IPS-NIHi11 (cell line): Measurements from ENCODE around the gene NEIL1.
"Not testable (repeated sequence)": the region's sequence is repeated elsewhere in the genome, so short reads cannot be mapped to it uniquely, and the experiment has no call there.

Experiments used
- DNase-seq: peaks from one replicate; pipeline ENCODE4 v3.0.0; 2012; ENCODE audit warnings: mixed read lengths, low spot score

Gene NEIL1

DNA sequence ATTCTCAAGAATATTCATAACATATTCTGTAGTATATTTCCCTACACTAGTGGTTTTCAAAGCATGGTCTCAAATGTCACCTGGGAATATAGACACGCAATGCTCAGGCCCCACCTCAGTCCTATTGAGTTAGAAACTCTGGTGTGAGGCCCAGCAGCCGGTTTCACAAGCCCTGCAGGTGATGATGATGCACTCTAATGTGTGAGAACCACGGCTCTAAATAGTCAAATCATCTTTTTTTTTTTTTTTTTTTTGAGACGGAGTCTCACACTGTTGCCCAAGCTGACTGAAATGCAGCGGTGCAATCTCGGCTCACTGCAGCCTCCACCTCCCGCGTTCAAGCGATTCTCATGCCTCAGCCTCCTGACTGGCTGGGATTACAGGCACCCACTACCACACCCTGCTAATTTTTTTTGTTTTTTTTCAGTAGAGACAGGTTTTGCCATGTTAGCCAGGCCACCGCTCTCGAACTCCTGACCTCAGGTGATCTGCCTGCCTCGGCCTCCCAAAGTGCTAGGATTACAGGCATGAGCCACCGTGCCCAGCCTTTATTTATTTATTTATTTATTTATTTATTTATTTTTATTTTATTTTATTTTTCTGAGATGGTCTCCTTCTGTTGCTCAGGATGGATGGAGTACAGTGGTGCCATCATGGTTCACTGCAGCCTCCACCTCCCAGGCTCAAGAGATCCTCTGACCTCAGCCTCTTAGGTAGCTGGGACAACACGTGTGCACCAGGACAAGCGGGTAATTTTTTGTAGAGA lies 13.0 kb upstream of the NEIL1 start:
- not testable (repeated sequence) for DNase-seq

DNA sequence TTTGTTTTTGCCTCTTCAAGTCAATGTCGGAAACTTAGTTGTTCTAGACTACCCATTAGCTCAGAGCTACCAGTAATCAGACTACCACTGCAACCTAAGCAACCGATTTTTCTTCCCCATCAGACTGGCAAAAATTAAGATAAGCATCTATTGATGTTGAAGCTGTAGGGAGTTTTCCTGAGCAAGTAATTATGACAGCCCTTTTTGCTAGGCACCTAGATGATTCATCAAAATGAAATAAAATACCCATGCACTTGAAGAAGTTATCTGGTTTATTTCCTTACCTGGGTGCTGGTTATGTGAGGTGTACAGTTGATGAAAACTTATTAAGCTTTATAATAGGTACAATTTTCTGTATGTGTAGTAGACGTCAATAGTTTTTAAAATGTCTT lies 11.5 kb upstream of the NEIL1 start:
- DNase-seq: no peak

DNA sequence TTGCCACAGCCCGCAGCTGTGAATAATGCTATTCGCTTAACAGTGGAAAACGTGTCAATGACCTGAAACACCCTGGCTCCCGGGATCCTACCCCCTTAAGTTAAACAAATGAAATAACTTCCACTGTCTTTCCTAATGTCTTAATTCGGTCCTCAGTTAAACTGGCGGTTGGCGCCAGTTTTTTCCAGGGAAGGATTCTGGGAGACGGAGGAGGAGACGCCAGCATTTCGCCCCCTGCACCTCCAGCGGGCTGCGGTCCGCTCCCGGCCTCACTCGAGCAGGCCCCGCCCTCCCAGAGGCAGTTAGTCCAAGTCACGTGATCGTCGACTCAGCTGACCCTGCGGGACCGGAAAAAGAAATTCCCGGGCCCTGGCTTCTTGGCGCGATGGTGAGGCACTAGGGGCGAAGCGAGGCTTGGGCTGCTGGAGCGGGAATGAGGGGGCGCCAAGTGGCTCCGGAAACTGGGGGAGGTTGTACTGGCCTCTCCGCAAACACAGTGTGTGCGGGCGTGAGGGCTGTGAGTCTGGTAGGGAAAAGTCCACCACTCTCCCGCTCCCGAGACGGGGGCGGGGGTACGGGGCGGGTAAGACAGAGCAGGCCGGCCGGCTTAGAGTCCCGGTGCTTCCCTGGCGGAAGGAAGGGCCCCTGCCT lies 11.0 kb upstream of the NEIL1 start, which contains the start of gene COMMD4:
Gene COMMD4 (plus strand): TSS at position 359 of the 651 bp plus-strand sequence. CDS start 27 bp downstream, at position 386.
- peak; percentile 84 for DNase-seq

DNA sequence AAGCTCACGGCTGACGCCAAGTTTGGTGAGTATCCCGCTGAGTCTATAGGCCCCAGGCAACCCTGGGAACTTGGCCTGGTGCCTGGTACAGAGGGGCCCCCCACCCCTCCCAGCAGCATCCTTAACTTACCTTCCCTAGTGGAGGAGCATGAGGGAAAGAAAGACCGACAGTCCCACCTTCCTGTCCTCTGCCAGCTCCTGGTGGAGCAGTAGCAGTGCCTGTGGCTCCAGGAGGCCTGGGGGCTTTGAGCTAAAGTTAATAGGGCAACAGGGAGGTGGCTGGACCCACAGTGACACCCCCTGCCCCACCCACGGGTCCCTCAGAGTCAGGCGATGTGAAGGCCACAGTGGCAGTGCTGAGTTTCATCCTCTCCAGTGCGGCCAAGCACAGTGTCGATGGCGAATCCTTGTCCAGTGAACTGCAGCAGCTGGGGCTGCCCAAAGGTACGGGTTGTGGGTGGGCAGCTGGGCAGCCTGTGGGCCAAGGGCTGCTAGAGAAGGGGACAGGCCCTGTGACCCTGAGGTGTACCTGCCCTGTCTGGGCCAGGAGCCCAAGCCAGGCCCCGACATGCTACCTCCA lies 8.1 kb upstream of the NEIL1 start:
- DNase-seq: no peak

DNA sequence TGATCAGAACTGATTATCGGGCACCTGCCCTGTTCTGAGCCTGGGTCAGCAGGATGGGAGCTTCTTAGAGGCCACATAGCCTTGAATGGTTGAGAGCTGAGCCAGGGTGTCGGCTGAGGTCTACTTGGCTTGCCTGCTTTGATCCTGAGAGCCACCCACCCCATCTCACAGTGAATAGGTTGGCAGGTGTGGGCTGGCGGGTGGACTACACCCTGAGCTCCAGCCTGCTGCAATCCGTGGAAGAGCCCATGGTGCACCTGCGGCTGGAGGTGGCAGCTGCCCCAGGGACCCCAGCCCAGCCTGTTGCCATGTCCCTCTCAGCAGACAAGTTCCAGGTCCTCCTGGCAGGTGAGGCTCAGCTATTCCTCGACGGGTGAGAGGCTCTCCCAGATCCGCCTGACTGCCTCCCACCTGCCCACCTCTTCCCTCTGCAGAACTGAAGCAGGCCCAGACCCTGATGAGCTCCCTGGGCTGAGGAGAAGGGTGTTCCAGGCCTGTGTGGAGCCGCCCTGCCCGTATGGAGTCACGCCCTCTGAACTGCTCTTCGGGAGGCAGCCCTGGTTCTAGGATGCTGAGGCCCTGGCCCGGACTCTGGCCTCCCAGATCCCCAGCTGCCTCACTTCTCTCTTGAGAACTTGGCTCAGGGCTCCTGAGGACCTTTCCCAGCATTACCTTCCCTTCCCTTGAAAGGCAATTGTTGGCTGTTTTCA lies 7.2 kb upstream of the NEIL1 start:
- no peak for DNase-seq

DNA sequence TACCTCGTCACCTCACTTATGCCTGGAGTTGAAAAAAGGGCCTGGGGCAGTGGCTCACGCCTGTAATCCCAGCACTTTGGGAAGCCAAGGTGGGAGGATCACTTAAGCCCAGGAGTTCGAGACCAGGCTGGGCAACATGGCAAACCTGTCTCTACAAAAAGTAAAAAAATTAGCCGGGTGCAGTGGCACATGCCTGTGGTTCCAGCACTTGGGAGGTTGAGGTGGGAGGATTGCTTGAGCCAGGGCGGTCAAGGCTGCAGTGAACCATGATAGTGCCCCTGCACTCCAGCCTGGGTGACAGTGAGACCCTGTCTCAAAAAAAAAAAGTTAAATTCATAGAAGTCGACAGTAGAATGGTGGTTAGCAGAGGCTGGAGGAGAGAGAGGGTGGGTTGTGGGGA lies 4.6 kb upstream of the NEIL1 start:
- no peak for DNase-seq

DNA sequence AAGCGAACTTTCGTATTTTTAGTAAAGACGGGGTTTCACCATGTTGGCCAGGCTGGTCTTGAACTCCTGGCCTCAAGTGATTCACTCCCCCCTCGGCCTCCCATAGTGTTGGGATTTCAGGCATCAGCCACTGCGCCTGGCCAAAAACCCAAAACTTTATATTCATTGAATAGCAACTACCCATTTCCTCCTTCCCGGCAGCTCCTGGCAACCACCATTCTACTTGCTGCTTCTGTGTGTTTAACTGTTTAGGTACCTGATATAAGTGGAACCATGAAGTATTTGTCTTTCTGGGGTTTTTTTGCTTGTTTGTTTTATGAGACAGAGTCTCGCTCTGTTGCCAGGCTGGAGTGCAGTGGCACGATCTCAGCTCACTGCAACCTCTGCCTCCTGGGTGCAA lies 2.9 kb upstream of the NEIL1 start:
- peak; percentile 6 for DNase-seq

DNA sequence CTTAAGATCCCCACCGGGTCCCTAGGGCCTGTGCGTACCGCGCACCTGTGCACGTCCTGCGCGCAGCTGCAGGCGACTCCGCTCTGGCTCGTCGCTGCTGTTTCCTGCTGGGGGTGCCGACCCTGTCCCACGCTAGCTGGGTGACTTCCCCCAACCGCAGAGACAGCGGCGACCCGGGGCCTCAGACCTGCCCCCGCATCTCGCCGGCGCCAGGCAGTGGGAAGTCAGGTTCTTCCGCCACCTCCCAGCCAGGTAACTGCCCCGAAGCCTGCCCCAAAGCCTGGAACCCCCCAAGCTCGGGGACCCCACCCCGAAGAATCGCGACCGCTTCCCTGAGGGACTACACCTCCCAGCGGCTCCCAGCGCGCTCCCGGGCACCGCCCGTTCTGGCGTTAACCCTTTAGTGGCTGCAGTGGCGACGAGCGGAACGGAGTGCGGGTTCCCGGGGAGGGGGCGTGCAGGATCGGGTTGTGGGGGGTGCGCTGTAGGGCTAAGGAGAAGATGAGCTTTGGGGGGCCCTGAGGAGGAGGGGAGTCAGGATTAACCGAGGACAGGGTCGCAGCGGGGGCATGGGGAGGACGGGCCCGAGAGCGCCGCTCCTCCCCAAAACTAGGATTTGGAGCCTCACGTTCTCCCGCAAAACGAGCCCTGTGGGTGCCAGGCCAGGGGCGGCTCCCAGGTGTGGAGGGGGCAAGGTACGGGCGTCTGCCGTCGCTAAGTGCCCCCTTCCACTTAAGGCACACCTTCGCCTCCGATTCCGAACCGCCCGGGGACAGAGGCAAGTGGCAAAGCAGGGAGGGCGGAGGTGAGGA lies 589 bp downstream of the NEIL1 start:
- peak; percentile 81 for DNase-seq

DNA sequence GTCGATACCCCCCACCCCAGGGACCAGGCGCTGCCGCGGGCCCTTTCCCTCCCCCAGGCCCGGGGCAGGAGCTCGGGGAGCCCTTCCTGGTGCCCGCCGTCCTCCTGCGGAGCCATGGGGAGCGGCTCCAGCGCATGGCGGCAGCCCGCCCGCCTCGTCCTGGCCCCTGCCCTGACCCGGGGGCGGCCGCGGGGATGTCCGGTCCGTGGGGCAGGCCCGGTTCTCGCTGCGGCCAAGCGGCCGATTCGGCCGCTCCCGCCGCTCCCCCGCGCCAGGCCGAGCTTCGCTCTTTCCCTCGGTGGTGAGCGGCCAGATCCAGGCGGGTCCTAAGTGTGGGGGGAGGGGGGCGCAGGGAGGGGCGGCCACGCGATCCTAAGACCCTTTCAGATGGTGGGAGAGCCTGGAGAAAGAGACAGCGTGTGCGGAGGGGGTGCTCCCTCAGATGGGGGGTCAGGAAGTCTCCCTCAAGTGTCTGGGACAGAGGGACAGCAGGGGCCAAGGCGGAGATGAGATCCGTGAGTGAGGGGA lies 1.3 kb downstream of the NEIL1 start:
- DNase-seq: no peak

DNA sequence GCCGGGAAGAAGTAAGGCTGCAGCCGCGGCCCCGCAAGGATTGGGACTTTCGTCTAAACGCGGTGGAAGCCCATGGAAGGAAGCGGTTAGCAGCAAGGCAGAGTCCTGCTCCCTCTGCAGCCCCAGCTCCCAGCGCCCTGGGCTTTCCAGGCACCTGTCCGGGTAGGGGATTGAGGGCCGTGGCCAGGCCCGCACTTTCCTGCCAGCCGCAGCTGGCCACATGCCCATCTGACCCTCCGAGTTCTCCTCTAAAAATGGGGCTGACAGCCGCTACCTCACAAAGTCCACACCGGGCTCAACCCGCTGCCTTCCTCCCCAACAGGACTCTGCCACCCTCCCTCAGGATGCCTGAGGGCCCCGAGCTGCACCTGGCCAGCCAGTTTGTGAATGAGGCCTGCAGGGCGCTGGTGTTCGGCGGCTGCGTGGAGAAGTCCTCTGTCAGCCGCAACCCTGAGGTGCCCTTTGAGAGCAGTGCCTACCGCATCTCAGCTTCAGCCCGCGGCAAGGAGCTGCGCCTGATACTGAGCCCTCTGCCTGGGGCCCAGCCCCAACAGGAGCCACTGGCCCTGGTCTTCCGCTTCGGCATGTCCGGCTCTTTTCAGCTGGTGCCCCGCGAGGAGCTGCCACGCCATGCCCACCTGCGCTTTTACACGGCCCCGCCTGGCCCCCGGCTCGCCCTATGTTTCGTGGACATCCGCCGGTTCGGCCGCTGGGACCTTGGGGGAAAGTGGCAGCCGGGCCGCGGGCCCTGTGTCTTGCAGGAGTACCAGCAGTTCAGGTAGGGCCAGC lies 1.9 kb downstream of the NEIL1 start:
- peak; percentile 57 for DNase-seq

DNA sequence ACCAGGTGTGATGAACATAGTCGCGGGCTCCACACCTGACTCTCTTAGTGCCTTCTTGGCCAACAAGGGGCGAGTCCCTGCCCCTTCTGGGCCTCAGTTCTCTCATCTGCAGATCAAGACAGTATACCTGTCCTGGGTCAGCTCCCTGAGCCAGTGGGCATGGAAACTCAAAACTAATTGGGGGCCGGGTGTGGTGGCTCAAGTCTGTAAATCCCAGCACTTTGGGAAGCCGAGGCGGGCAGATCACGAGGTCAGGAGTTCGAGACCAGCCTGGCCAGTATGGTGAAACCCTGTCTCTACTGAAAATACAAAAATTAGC lies 2.5 kb downstream of the NEIL1 start:
- not testable (repeated sequence) for DNase-seq

DNA sequence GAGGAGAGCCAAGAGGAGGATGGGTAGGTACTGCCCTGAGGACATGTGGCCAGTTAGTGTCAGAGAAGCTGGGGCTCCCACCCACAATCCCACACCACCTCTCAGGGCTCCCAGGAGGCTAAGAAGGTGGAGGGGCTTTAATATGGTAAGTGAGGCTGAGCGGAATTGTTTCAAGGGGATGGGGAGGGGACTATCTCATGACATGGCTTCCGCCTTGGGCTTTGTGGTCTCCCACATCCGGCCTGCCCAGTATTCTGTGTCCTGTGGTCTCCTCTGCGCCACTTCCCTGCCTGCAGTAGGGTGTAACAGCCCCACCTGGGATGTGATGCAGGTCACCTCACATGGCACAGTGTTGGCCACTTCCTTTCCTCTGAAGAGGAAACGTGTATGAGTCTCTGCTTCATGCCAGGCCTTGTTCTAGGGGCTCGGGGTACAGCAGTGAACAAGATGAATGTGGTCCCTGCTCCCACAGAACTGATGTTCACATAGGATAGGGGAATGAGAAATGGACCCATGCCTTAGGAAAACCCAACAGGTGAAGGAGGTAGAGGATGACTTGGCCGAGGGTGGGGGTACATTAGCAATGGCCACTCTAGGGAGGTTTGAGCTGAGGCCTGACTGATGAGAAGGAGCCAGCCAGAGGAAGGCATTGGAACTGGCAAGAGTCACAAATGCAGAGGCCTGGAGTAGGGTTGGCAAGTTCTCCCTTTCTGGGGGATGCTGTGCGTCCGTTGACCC lies 3.2 kb downstream of the NEIL1 start:
- DNase-seq: peak; percentile 4

DNA sequence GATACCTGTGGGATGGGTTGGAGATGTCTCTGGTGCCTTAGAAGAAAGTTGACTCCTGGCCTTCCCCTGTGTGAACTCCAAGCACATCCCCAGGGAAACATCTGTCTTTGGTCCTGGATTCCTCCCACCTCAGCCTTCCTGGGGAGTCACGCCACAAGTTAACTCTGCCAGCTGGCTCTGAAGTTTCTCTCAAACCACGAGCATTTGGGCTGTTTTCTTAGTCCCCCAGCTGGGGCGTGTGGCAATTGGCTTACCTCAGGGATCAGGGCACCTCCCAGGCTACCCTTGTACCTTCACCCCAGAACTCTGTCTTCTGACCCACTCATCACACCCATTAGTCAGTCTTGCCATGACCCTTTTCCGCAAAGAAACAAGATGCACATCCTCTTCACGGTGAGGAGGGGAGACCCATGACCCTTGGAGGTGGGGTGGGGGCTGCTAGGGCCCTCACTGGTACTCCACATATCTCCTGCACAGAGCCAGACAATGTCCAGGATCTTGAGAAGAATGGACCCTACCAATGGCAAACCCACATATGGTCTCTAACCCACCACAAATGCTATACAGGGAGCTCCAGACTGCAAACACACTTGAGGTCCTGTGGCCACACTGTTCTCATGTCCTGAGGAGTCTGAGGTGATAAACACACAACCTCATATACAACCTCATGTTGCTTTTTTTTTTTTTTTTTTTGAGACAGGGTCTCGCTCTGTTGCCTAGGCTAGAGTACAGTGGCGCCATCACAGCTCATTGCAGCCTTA lies 3.9 kb downstream of the NEIL1 start:
- peak; percentile 3 for DNase-seq

DNA sequence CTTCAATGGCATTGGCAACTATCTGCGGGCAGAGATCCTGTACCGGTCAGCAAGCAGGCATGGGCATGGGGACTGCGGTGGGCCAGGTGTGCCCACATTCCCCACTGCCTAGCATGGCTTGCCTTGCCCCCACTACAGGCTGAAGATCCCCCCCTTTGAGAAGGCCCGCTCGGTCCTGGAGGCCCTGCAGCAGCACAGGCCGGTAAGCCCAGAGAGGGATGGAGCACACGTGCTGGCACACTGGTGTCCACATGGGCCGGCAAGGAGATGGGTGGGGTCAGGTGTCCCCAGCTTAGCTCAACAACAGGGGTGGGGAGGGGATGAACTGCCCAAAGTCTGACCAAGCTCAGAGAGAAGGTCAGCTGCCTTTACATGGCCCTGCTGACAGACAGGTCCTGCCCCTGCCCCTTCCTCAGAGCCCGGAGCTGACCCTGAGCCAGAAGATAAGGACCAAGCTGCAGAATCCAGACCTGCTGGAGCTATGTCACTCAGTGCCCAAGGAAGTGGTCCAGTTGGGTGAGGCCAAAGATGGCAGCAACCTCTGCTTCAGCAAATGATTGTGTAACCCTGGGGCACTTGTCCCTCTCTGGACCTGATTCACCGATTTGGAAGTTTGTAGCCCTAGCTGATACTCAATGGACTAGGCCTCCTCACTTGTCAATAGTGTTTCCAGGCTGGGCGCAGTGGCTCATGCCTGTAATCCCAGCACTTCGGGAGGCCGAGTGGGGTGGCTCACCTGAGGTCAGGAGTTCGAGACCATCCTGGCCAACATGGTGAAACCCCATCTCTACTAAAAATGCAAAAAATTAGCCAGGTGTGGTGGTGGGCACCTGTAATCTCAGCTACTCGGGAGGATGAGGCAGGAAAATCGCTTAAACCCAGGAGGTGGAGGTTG lies 5.6 kb downstream of the NEIL1 start:
- peak; percentile 6 for DNase-seq

DNA sequence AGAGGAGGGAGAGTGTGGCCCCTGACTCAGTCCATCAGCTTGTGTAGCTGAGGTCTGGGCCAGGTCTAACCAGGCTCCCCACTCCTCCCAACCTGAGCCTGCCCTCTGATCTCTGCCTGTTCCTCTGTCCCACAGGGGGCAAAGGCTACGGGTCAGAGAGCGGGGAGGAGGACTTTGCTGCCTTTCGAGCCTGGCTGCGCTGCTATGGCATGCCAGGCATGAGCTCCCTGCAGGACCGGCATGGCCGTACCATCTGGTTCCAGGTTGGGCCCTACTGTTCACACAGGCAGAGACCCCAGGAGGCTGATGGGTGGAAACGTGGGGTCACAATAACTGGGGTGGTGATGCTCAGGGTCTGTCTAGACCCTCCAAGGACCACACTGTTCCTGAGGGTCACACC lies 6.8 kb downstream of the NEIL1 start:
- DNase-seq: peak; percentile 9

DNA sequence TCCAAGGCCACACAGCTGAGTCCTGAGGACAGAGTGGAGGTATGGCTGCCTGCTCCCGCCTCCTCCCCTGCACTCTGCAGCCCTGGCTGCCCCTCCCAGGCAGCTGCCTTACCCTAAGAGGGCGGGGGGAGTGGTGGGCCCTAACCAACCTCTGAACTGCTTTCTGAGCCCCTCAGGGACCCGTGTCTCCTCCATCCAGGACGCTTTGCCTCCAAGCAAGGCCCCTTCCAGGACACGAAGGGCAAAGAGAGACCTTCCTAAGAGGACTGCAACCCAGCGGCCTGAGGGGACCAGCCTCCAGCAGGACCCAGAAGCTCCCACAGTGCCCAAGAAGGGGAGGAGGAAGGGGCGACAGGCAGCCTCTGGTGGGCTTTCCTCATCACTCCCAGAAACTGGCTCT lies 7.6 kb downstream of the NEIL1 start:
- peak; percentile 8 for DNase-seq

DNA sequence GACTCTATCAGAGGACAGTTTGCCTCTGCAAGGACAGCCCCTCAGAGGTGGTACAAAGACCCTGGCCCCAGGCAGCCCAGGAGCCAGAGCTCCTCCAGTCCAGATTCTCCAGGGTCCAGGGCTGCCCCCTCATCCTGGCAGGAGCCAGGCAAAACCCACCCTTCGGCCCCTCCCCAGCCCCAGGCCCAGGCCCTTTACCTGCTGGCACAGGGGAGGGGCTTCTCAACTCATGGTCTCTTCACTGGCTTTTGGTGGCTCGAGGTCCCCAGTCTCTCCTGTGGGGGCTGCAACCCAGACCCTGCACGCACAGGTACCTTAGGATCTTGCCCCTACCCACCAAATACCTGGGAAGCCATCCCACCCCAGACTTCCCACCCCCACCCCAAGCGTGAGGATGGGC lies 8.5 kb downstream of the NEIL1 start:
- DNase-seq: no peak

DNA sequence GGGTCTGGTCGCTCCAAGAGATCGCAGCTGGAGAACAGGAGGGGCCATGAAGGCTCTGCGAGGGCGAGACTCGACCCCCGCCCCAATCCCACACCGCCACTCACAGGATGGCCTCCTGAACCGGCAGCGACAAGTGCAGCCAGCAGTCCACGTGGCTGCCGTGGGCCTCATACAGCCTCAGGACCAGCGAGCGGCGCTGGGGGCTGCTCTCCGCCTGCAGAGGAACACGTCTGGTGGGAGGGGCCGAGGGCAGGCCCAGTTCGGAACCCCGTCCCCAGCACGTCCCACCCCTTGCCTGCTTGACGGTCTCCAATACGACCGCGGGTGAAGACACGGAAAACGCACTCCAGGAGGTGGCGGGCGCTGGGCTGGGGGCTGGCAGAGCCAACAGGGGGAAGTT lies 9.2 kb downstream of the NEIL1 start:
- peak; percentile 24 for DNase-seq
